ENCODE data around the gene MOV10L1. TPM values are rescaled to one million over a fixed set of nuclear protein-coding genes. Genes with fewer than 3 reads are reported as not detected.

The MOV10L1 gene
- total and polyA plus RNA-seq, 2 experiments from 2014 or later = 0.73 to 1.8 TPM

DNA sequence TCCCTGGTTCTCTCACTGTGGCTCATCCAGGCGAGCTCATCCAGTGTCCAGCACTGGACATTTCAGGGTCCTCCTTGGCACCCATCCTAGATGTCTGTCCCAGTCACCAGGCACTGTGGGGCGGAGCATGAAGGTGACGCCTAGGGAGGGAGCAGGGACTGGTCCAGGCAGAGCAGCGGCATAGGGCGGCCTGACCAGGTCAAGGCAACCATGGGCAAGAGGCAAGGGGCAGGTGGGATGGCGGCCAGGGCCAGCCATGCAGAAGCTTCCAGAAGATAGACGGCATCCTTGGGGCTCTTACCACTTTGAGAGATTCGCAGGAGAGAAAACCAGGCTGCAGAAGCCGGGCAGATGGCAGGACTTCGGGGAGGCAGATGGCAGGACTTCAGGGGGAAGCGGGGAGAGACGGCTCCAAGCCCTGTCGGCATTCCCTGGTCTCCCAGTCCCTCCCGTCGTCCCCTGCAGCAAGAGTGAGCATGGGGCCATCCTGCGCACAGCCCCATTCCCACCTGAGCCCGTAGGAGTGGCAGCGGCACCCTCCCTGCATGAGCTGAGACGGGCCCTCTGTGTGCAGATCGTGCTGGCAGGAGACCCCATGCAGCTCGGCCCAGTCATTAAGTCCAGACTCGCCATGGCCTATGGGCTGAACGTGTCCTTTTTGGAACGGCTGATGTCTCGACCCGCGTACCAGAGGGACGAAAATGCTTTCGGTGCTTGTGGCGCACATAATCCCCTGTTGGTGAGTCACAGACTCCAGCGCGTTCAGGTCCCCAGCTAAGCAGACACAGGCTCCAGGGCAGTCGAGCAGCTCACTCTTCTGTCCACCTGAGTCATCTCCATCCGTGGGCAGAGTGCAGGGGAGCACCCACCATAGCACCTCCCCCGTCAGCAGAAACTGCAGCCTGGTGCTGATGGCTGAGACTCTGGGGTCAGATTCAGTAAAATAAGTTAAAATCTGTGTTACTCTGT is 60.6 kb downstream of the MOV10L1 start (continued):
- TF ChIP-seq, protein P1, sequence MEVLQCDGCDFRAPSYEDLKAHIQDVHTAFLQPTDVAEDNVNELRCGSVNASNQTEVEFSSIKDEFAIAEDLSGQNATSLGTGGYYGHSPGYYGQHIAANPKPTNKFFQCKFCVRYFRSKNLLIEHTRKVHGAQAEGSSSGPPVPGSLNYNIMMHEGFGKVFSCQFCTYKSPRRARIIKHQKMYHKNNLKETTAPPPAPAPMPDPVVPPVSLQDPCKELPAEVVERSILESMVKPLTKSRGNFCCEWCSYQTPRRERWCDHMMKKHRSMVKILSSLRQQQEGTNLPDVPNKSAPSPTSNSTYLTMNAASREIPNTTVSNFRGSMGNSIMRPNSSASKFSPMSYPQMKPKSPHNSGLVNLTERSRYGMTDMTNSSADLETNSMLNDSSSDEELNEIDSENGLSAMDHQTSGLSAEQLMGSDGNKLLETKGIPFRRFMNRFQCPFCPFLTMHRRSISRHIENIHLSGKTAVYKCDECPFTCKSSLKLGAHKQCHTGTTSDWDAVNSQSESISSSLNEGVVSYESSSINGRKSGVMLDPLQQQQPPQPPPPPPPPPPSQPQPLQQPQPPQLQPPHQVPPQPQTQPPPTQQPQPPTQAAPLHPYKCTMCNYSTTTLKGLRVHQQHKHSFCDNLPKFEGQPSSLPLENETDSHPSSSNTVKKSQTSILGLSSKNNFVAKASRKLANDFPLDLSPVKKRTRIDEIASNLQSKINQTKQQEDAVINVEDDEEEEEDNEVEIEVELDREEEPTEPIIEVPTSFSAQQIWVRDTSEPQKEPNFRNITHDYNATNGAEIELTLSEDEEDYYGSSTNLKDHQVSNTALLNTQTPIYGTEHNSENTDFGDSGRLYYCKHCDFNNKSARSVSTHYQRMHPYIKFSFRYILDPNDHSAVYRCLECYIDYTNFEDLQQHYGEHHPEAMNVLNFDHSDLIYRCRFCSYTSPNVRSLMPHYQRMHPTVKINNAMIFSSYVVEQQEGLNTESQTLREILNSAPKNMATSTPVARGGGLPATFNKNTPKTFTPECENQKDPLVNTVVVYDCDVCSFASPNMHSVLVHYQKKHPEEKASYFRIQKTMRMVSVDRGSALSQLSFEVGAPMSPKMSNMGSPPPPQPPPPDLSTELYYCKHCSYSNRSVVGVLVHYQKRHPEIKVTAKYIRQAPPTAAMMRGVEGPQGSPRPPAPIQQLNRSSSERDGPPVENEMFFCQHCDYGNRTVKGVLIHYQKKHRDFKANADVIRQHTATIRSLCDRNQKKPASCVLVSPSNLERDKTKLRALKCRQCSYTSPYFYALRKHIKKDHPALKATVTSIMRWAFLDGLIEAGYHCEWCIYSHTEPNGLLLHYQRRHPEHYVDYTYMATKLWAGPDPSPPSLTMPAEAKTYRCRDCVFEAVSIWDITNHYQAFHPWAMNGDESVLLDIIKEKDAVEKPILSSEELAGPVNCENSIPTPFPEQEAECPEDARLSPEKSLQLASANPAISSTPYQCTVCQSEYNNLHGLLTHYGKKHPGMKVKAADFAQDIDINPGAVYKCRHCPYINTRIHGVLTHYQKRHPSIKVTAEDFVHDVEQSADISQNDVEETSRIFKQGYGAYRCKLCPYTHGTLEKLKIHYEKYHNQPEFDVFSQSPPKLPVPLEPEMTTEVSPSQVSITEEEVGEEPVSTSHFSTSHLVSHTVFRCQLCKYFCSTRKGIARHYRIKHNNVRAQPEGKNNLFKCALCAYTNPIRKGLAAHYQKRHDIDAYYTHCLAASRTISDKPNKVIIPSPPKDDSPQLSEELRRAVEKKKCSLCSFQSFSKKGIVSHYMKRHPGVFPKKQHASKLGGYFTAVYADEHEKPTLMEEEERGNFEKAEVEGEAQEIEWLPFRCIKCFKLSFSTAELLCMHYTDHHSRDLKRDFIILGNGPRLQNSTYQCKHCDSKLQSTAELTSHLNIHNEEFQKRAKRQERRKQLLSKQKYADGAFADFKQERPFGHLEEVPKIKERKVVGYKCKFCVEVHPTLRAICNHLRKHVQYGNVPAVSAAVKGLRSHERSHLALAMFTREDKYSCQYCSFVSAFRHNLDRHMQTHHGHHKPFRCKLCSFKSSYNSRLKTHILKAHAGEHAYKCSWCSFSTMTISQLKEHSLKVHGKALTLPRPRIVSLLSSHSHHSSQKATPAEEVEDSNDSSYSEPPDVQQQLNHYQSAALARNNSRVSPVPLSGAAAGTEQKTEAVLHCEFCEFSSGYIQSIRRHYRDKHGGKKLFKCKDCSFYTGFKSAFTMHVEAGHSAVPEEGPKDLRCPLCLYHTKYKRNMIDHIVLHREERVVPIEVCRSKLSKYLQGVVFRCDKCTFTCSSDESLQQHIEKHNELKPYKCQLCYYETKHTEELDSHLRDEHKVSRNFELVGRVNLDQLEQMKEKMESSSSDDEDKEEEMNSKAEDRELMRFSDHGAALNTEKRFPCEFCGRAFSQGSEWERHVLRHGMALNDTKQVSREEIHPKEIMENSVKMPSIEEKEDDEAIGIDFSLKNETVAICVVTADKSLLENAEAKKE (CRISPR knock-in tag; IDR thresholded peaks at IDR 0.05) = no peak
- no peak for TF ChIP-seq STAT1 (IDR thresholded peaks at IDR 0.05; ENCODE audit: unreplicated experiment)
- TF ChIP-seq EZH2 (IDR thresholded peaks at IDR 0.05; ENCODE audit: low read depth, unreplicated experiment) = no peak
- TF ChIP-seq JUNB (IDR thresholded peaks at IDR 0.05; ENCODE audit: unreplicated experiment) = no peak
- TF ChIP-seq NANOG (IDR thresholded peaks at IDR 0.05; ENCODE audit: borderline replicate concordance) = no peak
- no peak for TF ChIP-seq CREB1 (CRISPR knock-in tag; IDR thresholded peaks at IDR 0.05; ENCODE audit: low read depth)

All from GM23338 (cell line).